Stomach (tissue), 9 donors: ENCODE measurements around the gene CMIP. TPM values are rescaled to one million over a fixed set of nuclear protein-coding genes. Genes with fewer than 3 reads are reported as not detected.

ENCODE experiments used
- DNase-seq, 2 donors: peaks; one replicate each; pipeline versions ENCODE4 v3.0.0 to v3.0.0-alpha.2; 2013 to 2019
- H3K27ac ChIP-seq, 5 donors: fragments of 200-600 bp in 4 of 5; sonication (generic) in 4 of 5; one replicate each; pipeline ENCODE4 v1.5.1; 2013 to 2019; ENCODE audit warnings: mild to moderate bottlenecking in 1 of 5, moderate library complexity in 1 of 5
- H3K27me3 ChIP-seq, 3 donors: fragments of 200-600 bp; sonication (generic); one replicate each; pipeline ENCODE4 v1.5.1; 2017 to 2019; ENCODE audit warnings: mixed run types in 1 of 3
- H3K36me3 ChIP-seq, 4 donors: fragments of 200-600 bp; sonication (generic); 1 replicate in 3 of 4; 2 replicates in 1 of 4; pipeline ENCODE4 v1.5.1; 2016 to 2019
- H3K4me1 ChIP-seq, 4 donors: fragments of 200-600 bp; sonication (generic); one replicate each; pipeline ENCODE4 v1.5.1; 2016 to 2019
- H3K4me3 ChIP-seq, 4 donors: fragments of 200-600 bp; sonication (generic) in 3 of 4; one replicate each; pipeline ENCODE4 v1.5.1; 2016 to 2019; ENCODE audit warnings: mild to moderate bottlenecking in 1 of 4
- H3K9me3 ChIP-seq, 4 donors: fragments of 200-600 bp; sonication (generic); one replicate each; pipeline ENCODE4 v1.5.1; 2016 to 2019
- CTCF ChIP-seq, 7 experiments: fragments of 450-650 bp in 4 of 7; fragments of 200-600 bp in 3 of 7; sonication (generic) in 3 of 7; IDR thresholded peaks; one replicate each; pipeline ENCODE4 v1.5.1; 2016 to 2019; ENCODE audit warnings: antibody characterized with exemption in 7 of 7, control low read depth in 2 of 7, mild to moderate bottlenecking in 1 of 7
- EP300 ChIP-seq: sonication (generic); formaldehyde crosslinking; IDR thresholded peaks from one replicate; pipeline ENCODE4 v1.6.1; 2017; ENCODE audit warnings: antibody characterized with exemption
- POLR2A ChIP-seq, 4 donors: fragments of 450-650 bp; IDR thresholded peaks; one replicate each; pipeline ENCODE4 v1.6.1; 2016; ENCODE audit warnings: antibody characterized with exemption in 4 of 4, control low read depth in 2 of 4, mild to moderate bottlenecking in 1 of 4, moderate library complexity in 1 of 4
- POLR2AphosphoS5 ChIP-seq, 3 donors: sonication (generic); formaldehyde crosslinking; IDR thresholded peaks; one replicate each; pipeline ENCODE4 v1.6.1; 2016; ENCODE audit warnings: antibody characterized with exemption in 3 of 3
- WGBS, 5 donors: extraction: QIAGEN DNeasy Blood & Tissue Kit in 3 of 5; methylation state at CpG; one replicate each; pipeline versions ENCODE4 v1.1.5 to v1.1.7; 2013 to 2018; 5-methylcytosine and 5-hydroxymethylcytosine counted together
- intact Hi-C: fragments of 100-400 bp; cut with DNase I; formaldehyde crosslinking; loops from one replicate; pipeline ENCODE4 v1.15.1; 2023; ENCODE audit warnings: low total_unique reads
- polyA plus RNA-seq, 3 donors: library from polyadenylated mRNA; stranded (reverse); fragments of 200-250 nt; gene quantifications; one replicate each; pipeline ENCODE4 v1.2.3, GENCODE V29; 2013
- total RNA-seq, 5 donors: library from RNA; depleted of rRNA; stranded (reverse); fragments of >200 nt; gene quantifications; one replicate each; pipeline versions ENCODE4 v1.1.0 to v1.2.3, GENCODE V29; 2014 to 2016
- donor health status: healthy with polysubstance abuse.
- donor health status: Bipolar disorder and iron deficiency.
- donor health status: healthy.

CMIP gene
- total and polyA plus RNA-seq, 8 donors: 11.1 to 71.0 (median 31.2) TPM

- no peaks in the 10 kb centered on the region for H3K36me3 ChIP-seq
- peak overlapping the region; percentile 68 to 87 (median 74) for H3K27ac ChIP-seq
- no peak for TF ChIP-seq EP300
- TF ChIP-seq POLR2AphosphoS5 (IDR thresholded peaks at IDR 0.05): no peak
- no peak for TF ChIP-seq POLR2A (IDR thresholded peaks at IDR 0.05)
- no peak for TF ChIP-seq CTCF (IDR thresholded peaks at IDR 0.05)
- intact Hi-C loops: no loop called here
- H3K9me3 ChIP-seq: no peaks in the 10 kb centered on the region
- H3K27me3 ChIP-seq: no peaks in the 10 kb centered on the region
- DNase-seq: no peak
- 75 to 84% (median 81%) methylated on average over 16 to 19 of the region's 19 CpGs for WGBS, 5 donors
- H3K4me3 ChIP-seq: peak overlapping the region in 2 of 4 donors; percentile 6 to 19
- H3K4me1 ChIP-seq: peaks cover 51 to 93% (median 78%) of the 10 kb centered on the region in 4 donors
Observed at GRCh38 chr16:81477697-81478693, 33.4 kb downstream of the CMIP start.

GRCh38 chr16:81478876-81479511, 34.4 kb downstream of the CMIP start:
- H3K9me3 ChIP-seq: no peaks in the 10 kb centered on the region
- peak overlapping the region in 2 of 4 donors; percentile 6 to 19 for H3K4me3 ChIP-seq
- no peaks in the 10 kb centered on the region for H3K27me3 ChIP-seq
- peak overlapping the region; percentile 68 to 87 (median 74) for H3K27ac ChIP-seq
- peak; percentile 75 to 91 for DNase-seq
- intact Hi-C loops: no loop called here
- H3K4me1 ChIP-seq: peaks cover 50 to 93% (median 78%) of the 10 kb centered on the region in 4 donors
- TF ChIP-seq EP300 (no peak), POLR2A (IDR thresholded peaks at IDR 0.05) (no peak), POLR2AphosphoS5 (IDR thresholded peaks at IDR 0.05) (peak in 2 of 3 donors; percentile 37 to 38), CTCF (IDR thresholded peaks at IDR 0.05) (no peak)
- no peaks in the 10 kb centered on the region for H3K36me3 ChIP-seq
- 16 to 43% (median 32%) methylated on average over 13 of the region's 13 CpGs for WGBS, 5 donors

GRCh38 chr16:81480606-81481206, 36.1 kb downstream of the CMIP start:
- H3K27me3 ChIP-seq: no peaks in the 10 kb centered on the region
- H3K36me3 ChIP-seq: no peaks in the 10 kb centered on the region
- no peaks in the 10 kb centered on the region for H3K9me3 ChIP-seq
- H3K27ac ChIP-seq: peak overlapping the region in 4 of 5 donors; percentile 42 to 87 (median 64)
- DNase-seq: no peak
- TF ChIP-seq EP300: no peak
- TF ChIP-seq CTCF (IDR thresholded peaks at IDR 0.05): no peak
- TF ChIP-seq POLR2AphosphoS5 (IDR thresholded peaks at IDR 0.05): no peak
- TF ChIP-seq POLR2A (IDR thresholded peaks at IDR 0.05): no peak
- peaks cover 52 to 92% (median 83%) of the 10 kb centered on the region in 4 donors for H3K4me1 ChIP-seq
- WGBS, 5 donors: 77 to 87% (median 85%) methylated on average over 9 of the region's 9 CpGs
- H3K4me3 ChIP-seq: no peak overlapping the region
- intact Hi-C loops: no loop called here
